NCI-H1930 (cell line): ENCODE measurements around the gene CSDE1.

Experiments used
- DNase-seq, 2 experiments: peaks; one replicate each; lab custom pipeline; 2025; lab: John Stamatoyannopoulos, UW

CSDE1 gene

DNA sequence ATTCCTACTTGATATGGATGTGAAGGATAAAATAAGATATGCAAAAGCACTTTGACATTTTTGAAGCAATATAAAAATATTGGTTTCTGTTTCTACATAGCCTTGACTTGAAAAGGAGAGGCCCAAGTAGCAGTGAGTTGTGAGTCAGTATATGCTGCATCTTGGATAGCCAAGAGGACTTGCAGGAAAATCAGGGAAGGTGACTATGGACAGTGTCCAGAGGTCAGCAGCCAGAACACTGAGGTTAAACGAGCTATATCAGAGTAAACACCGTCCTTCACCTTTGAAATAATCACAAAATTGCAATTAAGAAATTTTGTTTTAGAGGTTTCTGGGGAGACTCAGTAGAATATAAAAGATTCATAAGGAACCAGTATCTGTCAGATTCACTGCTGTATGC is 55.9 kb downstream of the CSDE1 start:
- DNase-seq, result no peak

DNA sequence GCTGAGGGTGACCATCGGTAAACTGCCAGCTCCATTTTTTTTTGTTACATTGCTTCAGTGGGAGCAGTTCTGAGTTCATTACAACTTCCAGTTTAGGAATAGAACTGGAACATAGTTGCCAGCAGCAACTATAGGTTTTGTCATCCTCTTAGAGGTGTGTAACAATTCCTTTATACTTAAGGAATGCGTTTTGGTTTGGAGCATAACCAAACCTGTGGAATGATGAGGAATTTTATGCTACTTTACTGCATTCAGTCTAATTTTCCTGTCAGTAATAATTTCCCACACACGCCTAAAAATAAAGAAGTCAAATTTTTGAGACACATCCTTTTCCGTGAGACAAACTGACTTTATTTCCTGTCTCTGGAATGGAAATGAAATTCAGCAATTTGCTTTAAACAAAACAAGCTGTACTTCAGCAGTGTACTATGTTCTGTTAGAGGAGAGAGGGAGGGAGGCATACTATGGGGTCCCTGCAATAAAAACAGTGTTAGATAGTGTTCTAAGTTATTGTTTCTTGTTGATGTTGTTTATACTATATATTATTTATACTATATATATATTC is 57.7 kb downstream of the CSDE1 start:
- DNase-seq, result no peak

DNA sequence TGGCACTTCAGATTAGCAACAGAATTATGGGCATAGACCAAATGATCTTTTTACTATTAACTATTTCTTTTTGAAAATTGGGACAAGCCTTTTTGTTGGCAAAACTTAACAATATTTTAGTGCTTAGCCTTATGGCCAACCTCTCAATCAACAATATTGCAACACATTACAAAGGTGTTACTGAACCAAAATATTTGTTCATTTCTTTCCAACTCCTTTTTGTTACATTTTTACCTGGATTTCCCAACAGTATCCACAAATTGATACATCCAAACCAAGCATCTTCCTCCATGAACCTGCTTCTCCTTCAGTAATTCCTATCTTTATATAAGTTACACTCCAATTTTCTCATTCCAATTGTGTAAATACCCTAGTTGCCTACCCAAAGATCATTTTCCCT is 61.0 kb downstream of the CSDE1 start:
- no peak for DNase-seq

DNA sequence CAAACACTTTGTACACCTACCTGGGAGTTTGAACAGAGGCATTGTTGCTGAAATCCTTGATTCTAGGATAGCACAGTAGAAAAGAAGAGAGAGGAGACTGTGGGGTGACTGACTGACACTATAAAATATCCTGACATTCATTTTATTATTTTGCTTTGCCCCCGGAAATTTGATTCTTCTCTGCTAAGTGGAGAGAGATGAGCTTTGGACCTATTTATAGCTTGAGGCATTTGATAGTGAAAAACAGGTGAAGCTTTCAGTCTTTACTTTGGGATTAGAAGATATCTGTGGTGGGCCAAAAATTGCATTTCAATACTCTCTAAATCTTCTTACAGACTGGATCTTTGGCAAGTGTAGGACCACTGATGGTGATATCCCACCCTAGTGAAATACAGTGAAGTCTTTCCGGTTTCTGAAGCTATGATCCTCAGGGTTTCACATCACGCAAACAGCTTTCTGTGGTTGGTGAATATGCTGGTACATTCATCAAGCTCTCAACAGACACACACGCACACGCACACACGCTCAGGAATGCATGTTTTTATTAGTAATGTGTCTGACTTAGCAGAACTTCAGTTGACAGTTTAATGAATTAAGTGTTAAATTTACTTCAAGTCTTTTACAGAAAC is 62.2 kb downstream of the CSDE1 start, which contains the start of gene AMPD1:
Gene AMPD1, minus strand, starts transcription at position 117 of the 629 bp plus-strand sequence. Its CDS starts 75 bp downstream, at position 42.
- DNase-seq, result no peak

DNA sequence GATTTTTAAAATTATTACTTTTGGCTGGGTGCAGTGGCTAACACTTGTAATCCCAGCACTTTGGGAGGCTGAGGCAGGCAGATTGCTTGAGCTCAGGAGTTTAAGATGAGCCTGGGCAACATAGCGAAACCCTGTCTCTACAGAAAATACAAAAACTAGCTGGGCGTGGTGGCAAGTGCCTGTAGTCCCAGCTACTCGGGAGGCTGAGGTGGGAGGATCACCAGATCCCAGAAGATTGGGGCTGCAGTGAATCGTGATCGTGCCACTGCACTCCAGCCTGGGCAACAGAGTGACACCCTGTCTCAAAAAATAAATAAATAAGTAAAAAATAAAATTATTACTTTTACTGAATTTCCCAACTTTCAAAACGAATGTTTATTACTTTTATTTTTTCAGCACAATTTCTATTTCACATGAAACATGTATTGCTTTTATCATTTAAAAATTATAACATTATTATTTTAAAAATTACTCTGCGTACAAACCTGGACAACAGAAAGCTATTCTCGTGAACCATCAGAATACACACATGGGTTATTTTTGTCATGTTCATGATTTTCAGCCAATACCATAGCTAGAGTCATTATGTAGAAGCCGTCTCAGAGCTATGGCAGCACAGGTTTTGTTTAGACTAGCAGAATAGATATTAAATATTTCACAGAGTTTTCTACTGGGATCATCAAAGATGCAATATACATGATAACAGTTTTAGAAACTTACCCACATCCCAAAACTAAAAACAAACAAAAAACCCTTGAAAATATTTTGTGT is 63.1 kb downstream of the CSDE1 start:
- DNase-seq, result no peak

DNA sequence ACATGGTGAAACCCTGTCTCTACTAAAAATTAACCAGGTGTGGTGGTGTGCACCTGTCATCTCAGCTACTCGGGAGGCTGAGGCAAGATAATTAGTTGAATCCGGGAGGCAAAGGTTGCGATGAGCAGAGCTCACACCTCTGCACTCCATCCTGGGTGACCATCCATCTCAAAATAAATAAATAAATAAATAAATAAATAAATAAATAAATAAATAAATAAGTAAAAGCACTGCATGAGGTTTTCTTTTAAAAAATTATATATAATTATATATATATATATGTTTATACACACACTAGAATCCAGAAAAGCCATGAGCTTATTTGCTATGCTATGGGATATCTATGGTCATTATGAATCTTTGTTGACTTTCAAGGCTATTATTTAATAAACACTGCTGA is 64.8 kb downstream of the CSDE1 start:
- DNase-seq, result no peak

DNA sequence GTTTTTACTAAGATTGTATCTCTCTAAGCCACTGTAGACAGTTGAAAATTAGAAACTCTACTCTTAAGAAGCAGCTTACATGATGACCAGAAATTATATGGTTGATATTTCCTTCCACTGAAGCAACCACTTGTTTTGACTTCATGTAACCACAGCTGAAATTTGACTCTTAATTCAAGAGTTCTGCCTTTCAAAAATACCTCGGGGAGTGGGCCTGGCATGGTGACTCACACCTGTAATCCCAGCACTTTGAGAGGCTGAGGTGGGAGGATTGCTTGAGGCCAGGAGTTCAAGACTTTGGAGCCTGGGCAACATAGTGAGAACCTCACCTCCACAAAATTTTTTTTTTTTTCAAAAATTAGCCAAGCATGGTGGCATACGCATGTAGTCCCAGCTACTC is 66.7 kb downstream of the CSDE1 start:
- no peak for DNase-seq

DNA sequence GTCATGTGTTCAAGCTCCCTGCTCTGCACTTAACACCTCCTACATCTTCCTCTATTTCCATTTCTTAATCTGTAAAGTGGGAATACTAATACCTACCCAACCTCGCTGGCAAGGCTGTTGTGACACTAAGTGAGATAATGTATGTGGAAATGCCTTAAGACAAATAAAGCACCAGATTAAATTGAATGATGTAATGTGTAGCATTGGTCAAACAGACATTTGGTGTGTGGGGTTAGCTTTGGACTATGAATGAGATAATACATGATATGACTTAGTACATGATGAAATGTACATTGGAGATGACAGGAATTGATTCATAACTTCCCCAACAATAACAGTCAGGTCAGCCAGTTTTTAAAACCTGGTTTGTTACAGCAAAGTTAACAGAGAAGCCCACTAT is 67.6 kb downstream of the CSDE1 start:
- no peak for DNase-seq

DNA sequence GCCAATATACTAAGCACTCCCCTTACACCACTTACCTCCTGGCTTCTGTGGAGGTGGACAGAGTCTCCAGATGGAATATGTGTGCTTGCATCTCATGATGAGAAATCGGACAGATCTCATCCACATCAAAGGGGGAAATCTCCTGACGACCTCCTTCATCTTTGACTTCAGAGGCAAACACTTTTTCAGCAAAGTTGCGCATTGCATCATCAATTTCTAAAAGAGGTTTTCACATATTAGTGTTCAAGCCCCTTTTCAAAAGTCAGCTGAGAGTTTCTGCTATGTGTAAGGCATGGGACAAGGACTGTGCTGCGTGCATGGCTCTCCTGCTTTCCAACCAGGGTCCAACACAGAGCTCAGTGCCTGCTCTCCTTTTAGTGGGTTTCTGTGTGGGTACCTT is 69.3 kb downstream of the CSDE1 start:
- DNase-seq, result no peak

DNA sequence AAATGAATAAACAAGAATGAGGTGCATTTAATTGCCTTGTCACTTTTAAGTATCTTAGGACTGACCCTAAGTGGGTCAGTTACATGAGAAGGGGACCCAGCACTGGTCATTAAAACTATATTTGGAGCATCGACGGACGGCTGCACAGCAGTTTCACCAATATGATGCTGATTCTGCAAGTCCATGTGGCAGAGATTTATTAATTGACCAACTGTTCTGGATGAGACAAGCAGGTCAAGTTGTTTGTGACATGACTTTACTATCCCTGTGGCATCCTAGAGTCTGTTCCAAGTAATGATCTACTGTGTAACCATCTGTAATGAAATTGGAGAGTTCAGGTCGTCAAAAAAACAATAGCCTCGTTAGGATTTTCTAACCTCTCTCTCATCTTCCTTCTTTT is 71.9 kb downstream of the CSDE1 start:
- DNase-seq, result no peak

DNA sequence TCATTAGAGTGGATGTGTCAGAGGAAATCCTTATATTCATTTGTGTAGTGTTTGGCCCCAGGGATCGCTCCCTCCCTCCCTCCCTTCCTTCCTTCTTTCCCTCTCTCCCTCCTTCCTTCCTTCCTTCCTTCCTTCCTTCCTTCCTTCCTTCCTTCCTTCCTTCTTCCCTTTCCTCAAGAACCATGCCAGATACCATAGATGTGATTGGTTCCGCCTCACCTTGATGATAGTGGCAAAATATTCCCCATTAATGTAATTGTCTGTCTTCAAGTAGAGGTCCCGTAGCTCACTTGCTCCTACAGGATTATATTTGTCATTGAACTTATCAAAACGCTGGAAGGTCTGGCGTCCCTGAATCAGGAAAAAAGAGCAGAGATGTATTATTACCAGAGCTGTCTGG is 80.1 kb downstream of the CSDE1 start:
- no peak for DNase-seq

DNA sequence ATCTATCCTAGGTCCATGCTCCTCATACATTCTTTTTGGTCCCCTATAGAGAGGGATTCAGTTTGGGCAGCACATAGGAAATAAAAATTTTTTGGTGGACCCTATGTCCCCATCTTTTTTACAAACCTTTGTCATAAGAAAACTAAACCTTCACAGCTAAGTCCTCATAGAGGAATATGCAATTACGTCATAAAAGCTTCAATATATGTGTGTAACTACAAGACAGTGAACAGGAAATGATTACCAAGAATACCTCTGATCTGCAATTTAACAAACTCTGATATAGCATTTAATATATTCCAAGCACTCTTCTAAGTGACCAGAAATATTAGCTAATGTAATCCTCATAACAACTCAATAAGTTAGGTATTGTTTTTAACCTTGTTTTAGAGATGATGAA is 81.7 kb downstream of the CSDE1 start:
- DNase-seq, result no peak

DNA sequence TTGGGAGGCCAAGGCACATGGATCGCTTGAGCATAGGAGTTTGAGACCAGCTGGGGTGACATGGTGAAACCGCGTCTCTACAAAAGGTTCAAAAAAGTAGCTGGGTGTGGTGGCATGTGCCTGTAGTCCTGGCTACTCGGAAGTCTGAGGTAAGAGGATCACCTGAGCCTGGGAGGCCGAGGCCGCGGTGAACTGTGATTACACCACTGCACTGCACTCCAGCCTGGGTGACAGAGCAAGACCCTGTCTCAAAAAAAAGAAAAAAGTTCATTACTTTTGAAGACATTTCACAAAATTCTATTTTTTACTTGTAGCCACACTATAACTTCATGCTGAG is 85.9 kb downstream of the CSDE1 start:
- DNase-seq, result no peak

DNA sequence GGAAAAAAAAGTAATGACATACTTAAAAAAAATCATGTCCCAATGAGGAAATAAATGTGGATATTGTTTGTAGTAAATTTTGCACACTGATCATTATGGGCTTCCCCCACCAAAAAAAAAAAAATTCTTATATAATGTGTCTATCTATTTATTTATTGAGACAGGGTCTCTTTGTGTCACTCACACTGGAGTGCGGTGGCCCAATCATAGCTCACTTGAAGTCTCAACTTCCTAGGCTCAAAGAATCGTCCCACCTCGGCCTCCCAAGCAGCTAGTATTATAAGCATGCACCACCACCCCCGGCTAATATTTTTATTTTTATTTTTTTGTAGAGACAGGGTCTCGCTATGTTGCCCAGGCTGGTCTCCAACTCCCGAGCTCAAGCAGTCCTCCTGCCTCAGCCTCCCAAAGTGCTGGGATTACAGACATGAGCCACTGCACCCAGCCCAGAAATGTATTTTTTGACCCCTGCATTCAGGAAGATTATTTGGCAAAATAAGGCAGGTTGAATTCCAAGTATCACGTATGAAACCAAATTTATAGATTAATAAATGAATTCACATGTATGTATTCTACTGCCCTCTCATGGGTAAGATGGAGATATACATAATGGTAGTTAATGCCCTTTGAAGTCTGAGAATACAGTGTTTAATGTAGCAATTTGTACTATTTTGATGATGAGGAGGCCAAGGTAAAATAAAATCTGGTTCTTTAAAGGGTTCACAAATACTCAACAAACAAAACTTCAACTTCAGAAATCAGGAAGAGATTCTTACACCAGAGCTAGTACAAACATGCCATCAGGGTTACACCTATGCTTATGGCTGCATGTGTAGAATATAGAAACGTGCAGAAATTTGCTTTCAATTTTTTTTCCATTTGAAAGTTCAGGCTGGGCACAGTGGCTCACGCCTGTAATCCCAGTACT is 86.5 kb downstream of the CSDE1 start:
- no peak for DNase-seq

DNA sequence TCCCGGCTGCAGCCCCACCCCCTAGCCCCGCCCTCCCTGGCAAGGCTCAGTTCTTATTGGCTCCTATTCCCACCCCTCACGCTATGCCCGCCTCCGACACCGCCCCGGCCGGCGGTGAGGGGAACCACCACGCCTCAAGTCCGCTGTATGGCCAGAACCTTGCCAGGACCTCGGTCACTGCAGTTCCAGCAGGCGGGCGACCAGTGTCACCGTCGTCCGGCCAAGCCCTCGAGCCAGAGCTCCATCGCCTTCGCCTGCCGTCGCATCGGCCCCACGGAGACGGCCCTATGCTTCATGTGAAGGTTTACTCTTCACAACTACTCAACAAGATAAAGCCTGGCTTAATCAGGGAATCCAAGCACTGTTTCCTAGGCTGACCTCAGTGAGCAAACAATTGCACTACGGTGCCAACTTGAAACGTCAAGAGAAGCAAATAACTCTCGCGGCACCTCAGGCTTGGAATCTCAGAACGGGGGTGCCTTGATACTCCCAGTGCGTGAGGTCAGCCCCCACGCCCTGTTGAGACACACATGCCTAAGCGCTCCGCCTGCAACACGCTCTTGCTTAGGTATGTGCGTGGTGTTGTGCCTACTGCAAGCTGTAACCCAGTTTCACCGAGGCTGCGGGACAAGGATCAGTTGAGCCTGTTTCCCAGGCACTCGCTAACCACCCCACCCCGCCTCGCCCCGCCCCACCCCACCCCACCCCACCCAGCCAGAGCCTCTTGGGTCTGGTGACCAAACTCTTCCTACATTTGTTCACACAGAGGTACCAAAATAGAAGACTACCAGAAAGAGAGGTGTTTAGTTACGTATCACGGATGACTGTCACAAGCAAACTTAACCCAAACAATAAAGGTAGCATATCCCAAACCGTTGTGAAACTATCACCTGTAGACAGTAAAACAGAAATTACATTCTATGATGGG is 87.4 kb downstream of the CSDE1 start:
- peak; percentile 38 to 63 for DNase-seq

DNA sequence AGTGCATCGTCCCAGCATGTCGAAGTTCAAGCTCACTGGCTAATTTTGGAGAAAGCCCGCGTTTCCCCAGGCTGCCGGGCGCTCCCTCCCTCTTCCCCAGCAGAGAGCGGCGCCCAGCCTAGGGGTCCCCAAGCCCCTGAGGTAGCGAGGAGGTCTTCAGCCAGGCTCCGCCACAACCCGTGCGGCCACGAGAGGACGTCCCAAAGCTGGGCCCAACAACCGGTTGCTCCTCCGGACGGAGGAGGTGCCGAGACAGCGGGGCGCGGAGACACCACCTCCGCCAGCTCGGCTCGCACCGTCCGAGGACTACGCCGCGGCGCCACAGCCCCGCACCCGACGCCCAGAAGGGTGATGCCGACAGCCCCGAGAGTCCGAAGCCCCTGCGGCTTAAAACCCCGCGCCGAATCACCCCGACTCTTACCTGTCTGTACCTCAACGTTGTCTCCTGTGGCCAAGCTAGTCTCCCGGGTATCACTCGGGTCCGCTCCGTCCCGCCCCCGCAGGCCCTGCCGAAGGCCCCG is 88.2 kb downstream of the CSDE1 start, which contains the start of gene DENND2C:
Gene DENND2C, minus strand, starts transcription at position 488 of the 521 bp plus-strand sequence. CDS start 44,065 bp downstream, outside the sequence.
- DNase-seq, result no peak

DNA sequence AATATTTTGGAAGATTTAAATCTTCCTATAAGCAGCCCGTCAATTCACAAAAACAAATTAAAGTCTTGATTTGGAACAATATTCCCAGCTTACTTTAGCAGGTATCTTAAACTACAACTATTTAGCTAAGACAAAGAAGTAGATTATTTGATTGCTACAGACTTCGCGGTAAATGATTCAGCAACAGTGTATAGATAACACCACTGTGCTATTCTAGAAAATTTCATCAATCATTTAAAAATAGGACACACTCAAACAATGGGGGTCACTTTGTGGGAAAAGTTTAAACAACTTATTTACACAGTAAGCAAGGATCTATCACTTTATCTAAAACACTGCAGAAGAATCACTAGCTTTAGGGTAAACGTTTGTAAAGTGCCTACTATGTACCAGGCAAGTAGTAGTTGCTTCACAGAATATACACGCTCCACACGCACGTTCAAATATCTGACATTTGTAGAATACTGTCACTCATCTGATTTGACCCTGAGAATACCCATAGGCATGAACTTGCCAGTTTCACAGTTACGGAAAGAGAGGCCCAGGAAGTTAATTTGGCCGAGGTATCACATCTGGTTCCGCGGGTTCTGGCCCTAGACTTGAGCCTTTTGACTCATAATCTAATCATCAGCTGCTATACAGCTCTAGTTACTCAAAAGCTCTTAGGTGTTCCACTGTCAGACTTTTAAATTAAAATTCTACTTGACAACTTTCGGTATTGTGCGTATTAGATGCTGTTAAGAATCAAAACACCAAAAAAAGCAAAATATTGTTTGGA is 88.8 kb downstream of the CSDE1 start:
- DNase-seq, result no peak

DNA sequence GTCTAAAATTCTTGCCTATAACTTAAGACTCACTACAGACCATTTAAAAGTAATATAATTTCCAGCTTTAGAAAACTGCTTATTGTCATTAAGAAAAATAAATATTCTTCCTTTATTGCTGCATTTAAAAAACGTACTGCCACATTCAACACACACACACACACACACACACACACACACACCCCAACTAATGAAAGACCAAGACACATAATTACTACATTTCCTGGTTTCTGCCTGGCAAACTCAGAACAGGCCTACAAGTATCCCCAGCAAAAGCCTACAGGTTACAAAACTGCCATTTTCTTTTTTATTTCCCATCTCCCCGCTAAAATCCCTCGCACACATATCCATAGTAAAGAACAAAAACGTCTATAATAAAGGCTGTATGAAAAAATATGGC is 89.4 kb downstream of the CSDE1 start:
- no peak for DNase-seq

DNA sequence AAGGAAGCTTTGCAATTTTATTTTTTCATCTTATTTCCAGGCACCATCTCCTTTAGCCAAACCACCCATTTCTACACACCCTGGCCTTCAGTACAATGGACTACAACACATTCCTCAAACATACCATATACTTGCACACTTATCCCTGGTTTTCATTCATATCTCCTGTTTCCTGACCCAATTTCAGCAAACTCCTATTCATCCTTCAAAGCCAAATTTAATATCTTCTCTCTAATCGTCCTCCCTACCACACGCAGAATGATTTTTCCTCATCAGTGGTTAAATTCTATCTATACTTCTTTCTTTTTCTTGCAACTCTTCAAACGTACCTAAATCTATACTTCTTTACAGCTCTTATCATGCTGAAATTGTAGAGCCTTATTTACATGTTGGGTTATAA is 90.8 kb downstream of the CSDE1 start:
- no peak for DNase-seq
